ENCODE measurements around the gene ZNF687. TPM values are rescaled to one million over a fixed set of nuclear protein-coding genes. Genes with fewer than 3 reads are reported as not detected.

ZNF687 gene, protein sequence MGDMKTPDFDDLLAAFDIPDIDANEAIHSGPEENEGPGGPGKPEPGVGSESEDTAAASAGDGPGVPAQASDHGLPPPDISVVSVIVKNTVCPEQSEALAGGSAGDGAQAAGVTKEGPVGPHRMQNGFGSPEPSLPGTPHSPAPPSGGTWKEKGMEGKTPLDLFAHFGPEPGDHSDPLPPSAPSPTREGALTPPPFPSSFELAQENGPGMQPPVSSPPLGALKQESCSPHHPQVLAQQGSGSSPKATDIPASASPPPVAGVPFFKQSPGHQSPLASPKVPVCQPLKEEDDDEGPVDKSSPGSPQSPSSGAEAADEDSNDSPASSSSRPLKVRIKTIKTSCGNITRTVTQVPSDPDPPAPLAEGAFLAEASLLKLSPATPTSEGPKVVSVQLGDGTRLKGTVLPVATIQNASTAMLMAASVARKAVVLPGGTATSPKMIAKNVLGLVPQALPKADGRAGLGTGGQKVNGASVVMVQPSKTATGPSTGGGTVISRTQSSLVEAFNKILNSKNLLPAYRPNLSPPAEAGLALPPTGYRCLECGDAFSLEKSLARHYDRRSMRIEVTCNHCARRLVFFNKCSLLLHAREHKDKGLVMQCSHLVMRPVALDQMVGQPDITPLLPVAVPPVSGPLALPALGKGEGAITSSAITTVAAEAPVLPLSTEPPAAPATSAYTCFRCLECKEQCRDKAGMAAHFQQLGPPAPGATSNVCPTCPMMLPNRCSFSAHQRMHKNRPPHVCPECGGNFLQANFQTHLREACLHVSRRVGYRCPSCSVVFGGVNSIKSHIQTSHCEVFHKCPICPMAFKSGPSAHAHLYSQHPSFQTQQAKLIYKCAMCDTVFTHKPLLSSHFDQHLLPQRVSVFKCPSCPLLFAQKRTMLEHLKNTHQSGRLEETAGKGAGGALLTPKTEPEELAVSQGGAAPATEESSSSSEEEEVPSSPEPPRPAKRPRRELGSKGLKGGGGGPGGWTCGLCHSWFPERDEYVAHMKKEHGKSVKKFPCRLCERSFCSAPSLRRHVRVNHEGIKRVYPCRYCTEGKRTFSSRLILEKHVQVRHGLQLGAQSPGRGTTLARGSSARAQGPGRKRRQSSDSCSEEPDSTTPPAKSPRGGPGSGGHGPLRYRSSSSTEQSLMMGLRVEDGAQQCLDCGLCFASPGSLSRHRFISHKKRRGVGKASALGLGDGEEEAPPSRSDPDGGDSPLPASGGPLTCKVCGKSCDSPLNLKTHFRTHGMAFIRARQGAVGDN
- total RNA-seq, result 6.8 and 8.2 TPM in 2 replicates

DNA sequence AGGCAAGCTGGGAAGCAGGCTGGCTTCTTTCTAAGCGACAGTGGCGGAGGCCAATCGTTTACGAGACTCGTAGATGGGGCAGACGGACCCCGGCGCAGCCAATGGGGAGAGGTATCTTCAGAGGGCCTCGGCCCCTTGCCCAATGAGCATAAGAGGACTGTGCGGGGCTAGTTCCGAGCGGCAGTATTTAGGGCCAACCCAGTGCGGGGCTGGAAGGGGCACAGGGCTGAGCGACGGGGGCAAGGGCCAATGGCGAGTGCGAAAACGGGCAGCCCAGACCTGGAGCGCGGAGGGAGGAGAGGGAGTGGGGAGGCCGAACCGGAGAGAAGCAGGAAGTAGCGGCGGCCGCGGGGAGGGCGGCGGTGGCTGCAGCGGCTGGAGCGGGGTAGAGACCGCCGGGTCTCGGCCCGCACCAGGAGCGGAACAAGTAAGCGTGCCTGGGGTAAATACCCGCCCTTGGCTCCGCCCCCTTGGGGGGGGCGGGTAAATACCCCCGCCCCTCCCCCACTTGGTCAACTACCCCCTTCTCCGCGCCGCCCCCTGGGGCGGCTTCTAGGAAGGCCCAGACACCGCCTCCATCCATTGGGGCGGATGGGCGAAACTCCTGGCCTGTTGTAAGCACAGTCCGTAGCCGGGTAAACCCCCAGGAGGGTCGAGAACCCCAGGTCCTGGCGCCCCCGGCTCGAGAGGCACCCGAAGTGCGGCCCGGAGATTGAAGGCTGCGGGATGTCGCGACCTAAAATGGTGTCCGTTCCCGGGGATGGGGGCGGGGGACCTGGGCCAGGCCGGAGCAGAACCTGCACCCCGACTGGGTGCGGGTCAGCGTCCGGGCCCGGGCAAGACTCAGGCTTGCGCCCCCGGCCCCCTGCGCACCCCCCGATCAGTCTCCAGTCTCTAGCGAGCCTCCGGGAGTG is at the start of gene ZNF687:
TSS of gene ZNF687 (plus strand) at position 331 of the 914 bp plus-strand sequence. CDS start 3,993 bp downstream, outside the sequence.

GRCh38 chr1:151254217-151255213 is 27.6 kb upstream of the ZNF687 start, which contains the start of gene PSMD4:
TSS of gene PSMD4 (plus strand) at chr1:151254734. CDS start at chr1:151254783, 49 bp downstream.

DNA sequence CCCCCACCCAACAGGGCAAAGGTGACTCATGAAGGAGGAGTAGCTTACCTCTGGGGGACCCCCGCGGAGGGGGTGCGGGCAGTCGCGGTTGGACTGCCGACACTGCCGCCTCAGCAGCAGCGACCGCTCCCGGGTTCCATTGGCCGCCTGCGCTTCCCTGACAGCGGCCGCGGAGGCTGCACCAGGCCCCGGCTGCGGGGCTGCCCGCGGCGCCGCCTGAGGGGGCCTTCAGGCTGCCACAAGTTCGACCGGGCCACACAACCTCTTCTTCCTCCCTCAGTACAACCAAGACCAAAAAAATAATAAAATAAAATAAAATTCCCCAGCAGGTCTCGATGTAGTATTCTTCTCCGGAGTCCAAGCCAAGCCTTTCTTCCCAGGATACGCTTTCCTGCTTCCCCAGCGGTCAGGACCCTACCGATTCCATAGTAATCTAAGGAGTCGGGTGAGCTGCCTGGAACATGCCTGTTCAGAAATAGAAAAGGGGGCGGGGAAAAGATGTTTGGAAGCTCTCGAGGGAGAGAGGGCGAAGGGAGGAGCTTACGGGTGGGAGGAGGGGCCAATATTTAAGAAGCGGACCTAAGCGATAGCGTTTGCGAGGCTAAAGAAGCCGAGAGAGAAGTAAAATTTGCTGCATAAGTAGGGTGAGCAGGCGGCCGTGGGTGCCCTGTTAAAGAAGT is 45.3 kb downstream of the ZNF687 start, which contains the start of gene PI4KB:
TSS of gene PI4KB (minus strand) at position 194 of the 680 bp plus-strand sequence. CDS start 10,935 bp downstream, outside the sequence.

Other genes with a start within 250 kb of the ZNF687 start
- under 0.01 and 0.09 TPM in 2 replicates for gene BNIPL, start 245.7 kb upstream of the ZNF687 start, total RNA-seq
- gene C1orf56, start 234.5 kb upstream of the ZNF687 start, total RNA-seq, result 0.81 and 1.3 TPM in 2 replicates
- 56.3 and 58.8 TPM in 2 replicates for gene CDC42SE1, start 222.7 kb upstream of the ZNF687 start, total RNA-seq
- gene MLLT11, start 221.9 kb upstream of the ZNF687 start, total RNA-seq, result 1.8 and 4.8 TPM in 2 replicates
- gene GABPB2, start 211.5 kb upstream of the ZNF687 start, total RNA-seq, result 6.6 and 8.6 TPM in 2 replicates
- 8.9 and 11.3 TPM in 2 replicates for gene SEMA6C, start 135.7 kb upstream of the ZNF687 start, total RNA-seq
- not detected in 2 replicates for gene TNFAIP8L2, start 125.7 kb upstream of the ZNF687 start, total RNA-seq
- gene LYSMD1, start 116.4 kb upstream of the ZNF687 start, total RNA-seq, result 2.9 and 4.8 TPM in 2 replicates
- gene SCNM1, start 116.2 kb upstream of the ZNF687 start, total RNA-seq, result 20.8 and 21.0 TPM in 2 replicates
- gene TMOD4, start 106.3 kb upstream of the ZNF687 start, total RNA-seq, result 0.28 and 0.36 TPM in 2 replicates
- gene VPS72, start 92.1 kb upstream of the ZNF687 start, total RNA-seq, result 56.9 and 58.1 TPM in 2 replicates
- gene PIP5K1A, start 83.7 kb upstream of the ZNF687 start, total RNA-seq, result 37.8 and 48.8 TPM in 2 replicates
- 296 and 298 TPM in 2 replicates for gene PSMD4, start 27.6 kb upstream of the ZNF687 start, total RNA-seq
- gene PI4KB, start 45.1 kb downstream of the ZNF687 start, total RNA-seq, result 36.1 and 37.5 TPM in 2 replicates
- gene RFX5, start 65.0 kb downstream of the ZNF687 start, total RNA-seq, result 38.9 and 44.3 TPM in 2 replicates
- 5.5 and 12.2 TPM in 2 replicates for gene SELENBP1, start 90.4 kb downstream of the ZNF687 start, total RNA-seq
- gene PSMB4, start 117.3 kb downstream of the ZNF687 start, total RNA-seq, result 348 and 427 TPM in 2 replicates
- gene POGZ, start 177.2 kb downstream of the ZNF687 start, total RNA-seq, result 13.9 and 28.3 TPM in 2 replicates
- 0.09 and 0.45 TPM in 2 replicates for gene CGN, start 229.1 kb downstream of the ZNF687 start, total RNA-seq

All from endothelial cell of coronary artery (primary cell).